Measurements from ENCODE around the gene MIGA2.

MIGA2 gene

DNA sequence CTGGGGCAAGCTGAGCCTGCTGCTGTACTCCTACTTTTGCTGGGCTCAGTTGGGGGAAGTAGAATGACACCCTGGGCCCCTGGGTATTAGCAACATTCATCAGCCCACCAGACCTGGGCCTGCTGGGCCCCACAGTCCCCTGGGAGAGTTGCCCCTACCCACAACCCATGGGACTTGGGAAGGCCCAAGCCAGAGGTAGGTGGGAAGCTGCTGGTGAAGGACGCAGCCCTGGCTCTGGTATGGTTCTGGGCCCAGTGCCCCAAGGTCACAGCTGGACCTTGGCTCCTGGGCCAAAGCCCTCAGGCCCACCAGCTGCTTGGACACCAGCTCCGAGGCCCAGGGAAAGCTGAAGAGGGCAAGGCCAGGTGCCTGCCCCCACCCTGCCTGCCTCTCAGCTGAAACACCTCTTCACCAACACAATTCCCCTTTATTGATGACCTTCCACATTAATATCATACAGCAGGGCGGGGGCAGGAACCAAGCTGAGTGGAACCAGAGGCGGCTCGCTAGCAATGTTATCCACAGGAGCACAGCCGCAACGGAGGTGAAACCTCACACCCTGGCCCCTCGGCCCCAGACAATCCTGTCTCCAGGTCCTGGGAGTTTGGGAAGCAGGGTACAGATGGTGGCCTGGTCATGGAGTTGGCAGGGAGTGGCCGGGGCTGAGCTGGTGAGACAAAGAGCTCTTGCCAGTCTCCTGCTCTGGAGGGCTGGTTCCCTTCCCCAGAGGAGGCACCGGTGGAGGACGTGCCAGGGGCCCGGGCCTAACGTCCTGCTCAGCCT is 58.2 kb downstream of the MIGA2 start:
- no peaks in the 10 kb centered on the region for H3K9me3 Mint-ChIP-seq
- no peaks in the 10 kb centered on the region for H3K27me3 Mint-ChIP-seq
- no peak overlapping the region for H3K27ac Mint-ChIP-seq
- H3K36me3 Mint-ChIP-seq = peaks cover 3% of the 10 kb centered on the region
- no peaks in the 10 kb centered on the region for H3K4me1 Mint-ChIP-seq
- H3K4me3 Mint-ChIP-seq = no peak overlapping the region

DNA sequence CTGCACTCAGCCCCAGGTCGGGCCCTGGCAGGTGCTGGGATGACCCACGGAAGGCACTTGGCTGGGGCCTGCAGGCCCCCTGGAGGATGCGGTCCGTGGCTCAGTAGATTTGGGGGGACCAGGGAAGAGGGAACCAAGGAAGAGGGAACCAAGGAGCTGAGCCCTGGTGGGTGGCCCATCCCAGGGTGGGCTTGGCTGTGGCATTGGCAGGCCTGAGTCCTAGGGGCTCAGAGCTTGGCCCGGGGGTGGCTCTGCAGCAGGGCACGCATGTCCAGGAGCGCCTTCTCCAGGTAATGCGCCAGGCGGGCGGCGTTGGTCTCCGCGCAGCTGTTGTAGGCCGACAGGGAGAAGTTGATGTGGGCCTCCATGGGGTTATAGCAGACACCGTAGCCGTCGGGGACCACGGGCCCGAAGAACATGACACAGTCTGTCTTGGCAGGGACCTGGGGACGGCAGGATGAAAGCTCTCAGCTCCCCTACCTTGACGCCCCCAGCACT is 58.8 kb downstream of the MIGA2 start:
- no peak overlapping the region for H3K27ac Mint-ChIP-seq
- no peak overlapping the region for H3K4me3 Mint-ChIP-seq
- H3K4me1 Mint-ChIP-seq = no peaks in the 10 kb centered on the region
- no peaks in the 10 kb centered on the region for H3K27me3 Mint-ChIP-seq
- H3K36me3 Mint-ChIP-seq = peaks cover 3% of the 10 kb centered on the region
- H3K9me3 Mint-ChIP-seq = no peaks in the 10 kb centered on the region

GRCh38 chr9:129095908-129096307 is 59.5 kb downstream of the MIGA2 start:
- Mint-ChIP-seq H3K27me3 (no peaks in the 10 kb centered on the region), H3K4me1 (no peaks in the 10 kb centered on the region), H3K36me3 (peaks cover 3% of the 10 kb centered on the region), H3K9me3 (no peaks in the 10 kb centered on the region), H3K27ac (no peak overlapping the region), H3K4me3 (no peak overlapping the region)

DNA sequence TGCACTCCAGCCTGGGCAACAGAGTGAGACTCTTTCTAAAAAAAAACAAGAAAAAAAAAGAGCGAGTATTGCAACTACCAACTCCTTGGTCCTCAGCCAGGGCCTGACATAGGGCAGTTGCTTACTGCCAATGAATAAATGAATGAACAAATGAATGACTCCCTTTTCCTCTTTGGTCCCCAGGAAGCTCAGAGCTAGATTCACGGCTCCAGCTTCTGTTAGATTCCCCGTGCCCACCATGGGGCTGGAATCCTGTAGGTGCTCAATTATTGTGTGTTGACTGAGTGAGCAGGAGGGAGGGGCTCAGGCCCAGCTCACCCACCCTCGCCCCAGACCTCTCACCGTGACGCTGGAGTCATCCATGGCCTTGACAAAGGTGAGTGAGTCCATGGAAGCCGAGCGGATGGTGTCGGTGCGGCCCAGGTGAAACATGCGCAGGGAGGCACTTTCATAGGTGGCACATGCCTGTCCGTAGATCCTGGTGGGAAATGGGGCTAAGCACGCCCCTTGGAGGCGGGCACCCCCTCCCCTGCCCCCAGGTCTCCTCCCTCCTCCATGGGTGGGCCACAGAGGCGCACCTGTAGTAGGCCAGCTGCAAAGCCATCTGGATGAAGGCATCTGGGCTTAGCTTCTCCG is 61.4 kb downstream of the MIGA2 start:
- Mint-ChIP-seq H3K4me3 (no peak overlapping the region), H3K4me1 (no peaks in the 10 kb centered on the region), H3K36me3 (peaks cover 3% of the 10 kb centered on the region), H3K9me3 (no peaks in the 10 kb centered on the region), H3K27me3 (no peaks in the 10 kb centered on the region), H3K27ac (no peak overlapping the region)

- Mint-ChIP-seq H3K9me3 (no peaks in the 10 kb centered on the region), H3K36me3 (peaks cover 3% of the 10 kb centered on the region), H3K4me3 (no peak overlapping the region), H3K4me1 (no peaks in the 10 kb centered on the region), H3K27ac (no peak overlapping the region), H3K27me3 (no peaks in the 10 kb centered on the region)
These were observed 61.9 kb downstream of the MIGA2 start for GRCh38 chr9:129098328-129098727.

DNA sequence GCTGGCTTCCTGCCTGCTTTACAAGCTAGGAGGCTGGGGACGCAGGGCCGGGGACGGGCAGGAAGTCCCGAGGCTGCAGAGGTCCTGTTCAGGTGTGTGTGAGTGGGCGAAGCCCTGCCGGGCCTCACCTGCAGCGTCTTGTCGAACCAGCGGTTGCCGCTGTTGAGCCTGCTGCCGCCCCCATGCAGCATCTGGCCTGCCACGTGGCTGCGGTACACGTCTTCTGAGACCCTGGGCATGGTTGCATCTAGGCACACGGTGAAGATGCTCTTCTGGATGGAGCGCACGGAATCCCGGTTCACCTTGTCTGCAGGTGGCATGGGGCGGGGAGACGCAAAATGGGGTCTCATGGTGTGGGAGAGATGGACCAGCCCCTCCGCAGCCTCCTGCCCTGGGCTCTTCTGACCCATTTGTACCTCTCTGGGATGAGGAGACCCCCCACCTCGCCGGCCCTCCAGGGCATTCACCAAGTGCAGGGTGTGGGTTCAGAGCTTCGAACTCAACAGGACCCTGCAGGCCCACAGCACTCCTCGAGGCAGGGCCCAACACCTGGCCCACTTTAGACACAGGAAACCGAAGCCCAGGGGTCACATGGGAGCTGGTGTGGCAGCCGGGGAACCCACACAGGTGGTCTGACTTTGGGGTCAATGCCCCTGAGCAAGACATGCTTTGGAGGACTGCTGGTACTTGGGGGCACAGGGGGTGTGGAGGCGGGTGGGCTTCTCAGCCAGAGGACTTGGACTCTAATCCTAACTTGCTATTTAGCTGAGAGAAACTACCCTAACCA is 64.2 kb downstream of the MIGA2 start:
- H3K9me3 Mint-ChIP-seq = no peaks in the 10 kb centered on the region
- peaks cover 3% of the 10 kb centered on the region for H3K36me3 Mint-ChIP-seq
- no peaks in the 10 kb centered on the region for H3K27me3 Mint-ChIP-seq
- no peak overlapping the region for H3K4me3 Mint-ChIP-seq
- H3K4me1 Mint-ChIP-seq = no peaks in the 10 kb centered on the region
- no peak overlapping the region for H3K27ac Mint-ChIP-seq

GRCh38 chr9:129101279-129101678 is 64.9 kb downstream of the MIGA2 start:
- H3K4me1 Mint-ChIP-seq = no peaks in the 10 kb centered on the region
- H3K36me3 Mint-ChIP-seq = peaks cover 3% of the 10 kb centered on the region
- H3K27ac Mint-ChIP-seq = no peak overlapping the region
- H3K4me3 Mint-ChIP-seq = no peak overlapping the region
- H3K9me3 Mint-ChIP-seq = no peaks in the 10 kb centered on the region
- H3K27me3 Mint-ChIP-seq = no peaks in the 10 kb centered on the region

DNA sequence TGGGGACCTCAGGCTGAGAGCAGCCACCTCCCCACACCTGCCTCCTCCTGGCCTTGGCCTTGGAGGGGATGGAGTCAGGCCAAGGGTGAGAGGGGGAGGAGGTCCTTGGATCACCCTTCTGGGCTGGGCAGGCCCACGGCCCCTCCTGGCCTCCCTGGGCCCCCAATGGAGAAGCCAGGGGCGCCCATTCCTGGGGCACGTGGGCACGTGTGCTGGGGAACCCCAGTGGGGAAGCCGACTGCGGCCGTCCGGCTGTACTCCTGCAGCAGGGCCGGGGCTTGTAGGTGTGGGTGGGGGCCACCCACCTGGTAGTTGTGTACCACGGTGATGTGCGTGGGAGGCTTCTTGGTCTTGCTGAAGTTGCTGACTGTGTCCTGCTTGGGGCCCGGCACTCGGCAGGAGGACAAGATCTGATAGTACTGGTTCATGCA is 65.7 kb downstream of the MIGA2 start:
- Mint-ChIP-seq H3K27ac (no peak overlapping the region), H3K27me3 (no peaks in the 10 kb centered on the region), H3K4me1 (no peaks in the 10 kb centered on the region), H3K36me3 (peaks cover 3% of the 10 kb centered on the region), H3K9me3 (no peaks in the 10 kb centered on the region), H3K4me3 (no peak overlapping the region)

DNA sequence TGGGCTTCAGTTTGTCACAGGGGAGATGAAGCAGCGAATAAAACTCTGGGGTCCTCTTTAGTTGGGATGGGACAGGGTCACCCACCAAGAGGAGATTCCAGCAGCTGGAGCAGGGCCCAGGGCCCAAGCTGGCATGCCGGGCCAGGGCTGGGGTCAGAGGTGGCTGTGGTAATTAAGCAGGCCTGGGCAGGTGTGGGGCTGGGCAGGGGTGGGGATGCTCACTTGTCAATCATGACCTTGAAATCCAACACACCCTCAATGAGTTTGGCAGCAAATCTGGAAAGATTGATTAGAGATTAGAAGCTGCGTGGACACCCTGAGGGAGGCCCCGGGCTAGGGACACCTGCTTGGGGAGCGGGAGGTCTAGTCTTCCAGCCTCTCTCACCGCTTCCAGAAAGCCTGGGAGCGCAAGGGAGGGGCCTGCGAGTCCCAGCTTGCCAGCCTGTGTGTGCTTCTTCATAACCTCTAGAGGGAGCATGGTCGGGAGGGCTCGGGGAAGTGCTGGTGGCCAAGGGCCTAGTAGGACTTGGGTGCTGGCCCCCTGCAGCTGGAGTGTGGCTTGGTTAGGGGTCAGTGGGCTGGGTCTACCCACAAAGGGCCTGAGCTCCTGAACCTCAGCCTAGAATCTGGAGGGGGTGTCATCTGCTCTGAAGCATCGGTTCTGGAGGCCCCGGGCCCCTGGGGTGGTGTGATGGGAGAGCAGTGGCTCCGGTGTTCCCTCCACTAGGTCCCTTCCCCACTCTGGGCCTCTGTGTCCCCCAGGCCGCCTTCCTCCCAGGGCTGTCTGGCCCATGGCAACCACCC is 66.6 kb downstream of the MIGA2 start:
- Mint-ChIP-seq H3K4me3 (no peak overlapping the region), H3K36me3 (no peaks in the 10 kb centered on the region), H3K4me1 (peaks cover 4% of the 10 kb centered on the region), H3K9me3 (no peaks in the 10 kb centered on the region), H3K27me3 (no peaks in the 10 kb centered on the region), H3K27ac (no peak overlapping the region)

- H3K9me3 Mint-ChIP-seq = no peaks in the 10 kb centered on the region
- H3K27ac Mint-ChIP-seq = no peak overlapping the region
- no peak overlapping the region for H3K4me3 Mint-ChIP-seq
- no peaks in the 10 kb centered on the region for H3K36me3 Mint-ChIP-seq
- H3K4me1 Mint-ChIP-seq = peaks cover 4% of the 10 kb centered on the region
- no peaks in the 10 kb centered on the region for H3K27me3 Mint-ChIP-seq
These were observed 67.2 kb downstream of the MIGA2 start for GRCh38 chr9:129103595-129103965.

GRCh38 chr9:129104051-129104450 is 67.6 kb downstream of the MIGA2 start:
- H3K9me3 Mint-ChIP-seq = no peaks in the 10 kb centered on the region
- H3K4me1 Mint-ChIP-seq = peaks cover 9% of the 10 kb centered on the region
- H3K27ac Mint-ChIP-seq = no peak overlapping the region
- H3K4me3 Mint-ChIP-seq = no peak overlapping the region
- H3K27me3 Mint-ChIP-seq = no peaks in the 10 kb centered on the region
- no peaks in the 10 kb centered on the region for H3K36me3 Mint-ChIP-seq

DNA sequence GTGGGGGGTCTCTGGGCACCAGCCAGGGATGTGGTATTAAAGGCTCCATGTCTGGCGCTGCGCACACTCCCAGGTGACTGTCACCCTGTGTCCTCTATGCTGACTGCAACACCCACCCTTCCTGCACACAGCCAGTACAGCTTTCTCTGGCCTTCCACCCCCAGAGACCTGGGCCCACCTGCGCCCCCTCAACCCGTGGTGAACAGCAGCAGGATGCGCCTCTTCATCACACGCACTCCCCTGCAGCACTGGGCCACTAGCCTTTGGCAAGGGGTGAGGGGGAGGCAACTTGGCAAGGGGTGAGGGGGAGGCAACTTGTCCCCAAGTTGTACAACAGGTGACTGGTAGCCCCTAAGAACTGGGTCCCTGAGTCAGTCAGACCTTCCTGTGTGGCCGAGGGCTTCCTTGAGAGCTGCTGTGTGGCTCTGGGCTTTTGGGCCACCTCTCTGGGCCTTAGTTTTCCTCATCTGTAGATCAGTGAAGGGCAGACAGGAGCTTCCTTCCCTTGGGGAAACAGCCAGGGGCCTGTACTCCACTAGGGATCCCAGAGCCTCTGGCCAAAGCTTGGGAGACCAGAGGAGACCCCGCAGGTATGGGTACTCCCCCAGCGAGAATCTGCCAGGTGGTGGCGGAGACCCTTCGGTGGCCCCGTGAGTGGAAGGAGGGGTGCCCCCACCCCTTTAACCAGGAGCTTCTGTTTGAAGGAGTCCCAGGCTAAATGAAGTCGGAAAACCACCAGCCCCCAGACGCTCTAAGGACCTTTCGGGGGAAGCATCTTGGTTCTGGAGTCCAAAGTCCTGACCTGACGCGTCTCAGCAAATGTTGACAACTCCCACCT is 69.7 kb downstream of the MIGA2 start:
- no peaks in the 10 kb centered on the region for H3K27me3 Mint-ChIP-seq
- H3K4me3 Mint-ChIP-seq = no peak overlapping the region
- no peaks in the 10 kb centered on the region for H3K36me3 Mint-ChIP-seq
- no peaks in the 10 kb centered on the region for H3K9me3 Mint-ChIP-seq
- H3K4me1 Mint-ChIP-seq = peaks cover 16% of the 10 kb centered on the region
- H3K27ac Mint-ChIP-seq = no peak overlapping the region

DNA sequence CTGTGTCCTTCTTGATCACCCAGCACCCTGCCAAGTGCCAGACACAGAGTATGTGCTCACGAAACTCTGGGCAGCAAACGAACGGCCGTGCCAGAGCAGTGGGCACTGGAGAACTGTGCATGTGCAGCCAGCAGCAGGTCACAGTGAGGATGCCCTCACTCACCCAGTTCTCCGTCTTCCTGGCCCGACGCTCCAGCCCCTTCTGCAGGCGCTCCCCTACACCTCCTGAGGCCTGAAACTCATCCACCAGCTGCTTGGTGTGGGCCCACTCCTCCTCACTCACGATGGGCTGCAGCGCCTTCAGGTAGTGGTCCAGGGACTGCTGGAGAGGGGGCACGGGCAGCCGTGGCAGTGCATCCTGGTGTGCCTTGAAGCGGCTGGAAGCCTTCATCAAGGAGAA is 71.2 kb downstream of the MIGA2 start:
- Mint-ChIP-seq H3K27ac (no peak overlapping the region), H3K9me3 (no peaks in the 10 kb centered on the region), H3K36me3 (no peaks in the 10 kb centered on the region), H3K27me3 (no peaks in the 10 kb centered on the region), H3K4me1 (peaks cover 22% of the 10 kb centered on the region), H3K4me3 (no peak overlapping the region)

DNA sequence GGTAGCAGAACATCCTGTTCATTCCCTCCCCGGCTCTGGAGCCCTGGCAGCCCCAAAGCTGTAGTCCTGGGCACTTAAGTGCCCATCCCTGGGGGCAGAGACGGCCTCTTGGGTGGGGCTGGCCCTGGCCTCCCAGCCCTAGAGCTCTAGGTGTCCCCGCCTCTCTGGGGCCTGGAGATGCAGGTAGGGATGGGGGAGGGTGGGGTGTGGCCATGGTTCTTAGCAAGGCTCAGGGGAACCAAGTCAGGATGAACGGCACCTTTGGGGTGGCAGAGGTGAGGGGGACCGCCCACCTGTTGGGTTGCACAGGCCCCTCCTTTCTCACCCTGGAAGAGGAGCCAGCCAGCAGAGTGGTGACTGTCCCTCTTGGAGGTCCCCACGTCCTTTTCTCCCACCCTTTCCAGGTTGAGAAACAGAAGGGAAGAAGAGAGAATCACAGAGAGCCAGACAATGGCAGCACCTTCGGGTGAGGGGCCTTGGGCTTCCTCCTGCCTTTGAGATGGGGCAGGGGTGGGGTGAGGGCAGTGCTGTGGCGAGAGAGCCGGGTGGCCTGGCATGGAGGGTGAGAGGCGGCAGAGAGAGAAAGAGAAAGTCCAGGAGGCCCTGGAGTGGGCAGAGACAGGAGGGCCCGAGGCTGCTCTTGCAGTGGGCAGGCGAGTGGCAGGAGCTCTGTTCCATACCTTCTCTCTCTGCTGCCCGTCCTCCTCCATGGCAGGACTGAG is 71.8 kb downstream of the MIGA2 start:
- Mint-ChIP-seq H3K9me3 (no peaks in the 10 kb centered on the region), H3K4me3 (peak overlapping the region; percentile 42), H3K36me3 (no peaks in the 10 kb centered on the region), H3K27me3 (no peaks in the 10 kb centered on the region), H3K27ac (no peak overlapping the region), H3K4me1 (peaks cover 23% of the 10 kb centered on the region)

Data from activated naive CD4-positive, alpha-beta T cell treated with anti-CD3 and anti-CD28 coated beads, Interleukin-2, amount 50 U/mL, for 24 hours (primary cell).